GM18858 (cell line): ENCODE measurements around the gene CASZ1.

ENCODE experiments used
- ATAC-seq: cut with Tn5 transposase; IDR thresholded peaks from one replicate; pipeline ENCODE4 v1.9.1; 2021; ENCODE audit not compliant: unreplicated experiment

Gene CASZ1

GRCh38 chr1:10796029-10796944, at the start of gene CASZ1:
Gene CASZ1, minus strand, starts transcription at chr1:10796646. Its CDS starts 102,757 bp downstream, at chr1:10693889.
- no peak for ATAC-seq

- ATAC-seq, result no peak
These were observed 47.3 kb upstream of the CASZ1 start for GRCh38 chr1:10843697-10844096.

GRCh38 chr1:10841118-10841517, 44.7 kb upstream of the CASZ1 start:
- no peak for ATAC-seq

GRCh38 chr1:10839188-10839770, 42.8 kb upstream of the CASZ1 start:
- no peak for ATAC-seq

GRCh38 chr1:10838541-10838940, 42.1 kb upstream of the CASZ1 start:
- no peak for ATAC-seq

GRCh38 chr1:10836726-10837125, 40.3 kb upstream of the CASZ1 start:
- ATAC-seq, result no peak

- ATAC-seq, result no peak
These were observed 39.5 kb upstream of the CASZ1 start for GRCh38 chr1:10835822-10836421.

- ATAC-seq, result no peak
These were observed 39.0 kb upstream of the CASZ1 start for GRCh38 chr1:10835421-10835820.

GRCh38 chr1:10834770-10835412, 38.4 kb upstream of the CASZ1 start:
- no peak for ATAC-seq

GRCh38 chr1:10833630-10834557, 37.4 kb upstream of the CASZ1 start:
- ATAC-seq, result no peak

GRCh38 chr1:10832703-10833102, 36.3 kb upstream of the CASZ1 start:
- no peak for ATAC-seq

GRCh38 chr1:10830961-10831668, 34.7 kb upstream of the CASZ1 start:
- ATAC-seq, result no peak

GRCh38 chr1:10829965-10830515, 33.6 kb upstream of the CASZ1 start:
- no peak for ATAC-seq

GRCh38 chr1:10829067-10829818, 32.8 kb upstream of the CASZ1 start:
- no peak for ATAC-seq

GRCh38 chr1:10827377-10828333, 31.2 kb upstream of the CASZ1 start:
- no peak for ATAC-seq

- ATAC-seq, result no peak
These were observed 29.1 kb upstream of the CASZ1 start for GRCh38 chr1:10825592-10825991.

GRCh38 chr1:10824821-10825540, 28.5 kb upstream of the CASZ1 start:
- ATAC-seq, result no peak
